Measurements from ENCODE around the gene SDK1.

SDK1 gene

DNA sequence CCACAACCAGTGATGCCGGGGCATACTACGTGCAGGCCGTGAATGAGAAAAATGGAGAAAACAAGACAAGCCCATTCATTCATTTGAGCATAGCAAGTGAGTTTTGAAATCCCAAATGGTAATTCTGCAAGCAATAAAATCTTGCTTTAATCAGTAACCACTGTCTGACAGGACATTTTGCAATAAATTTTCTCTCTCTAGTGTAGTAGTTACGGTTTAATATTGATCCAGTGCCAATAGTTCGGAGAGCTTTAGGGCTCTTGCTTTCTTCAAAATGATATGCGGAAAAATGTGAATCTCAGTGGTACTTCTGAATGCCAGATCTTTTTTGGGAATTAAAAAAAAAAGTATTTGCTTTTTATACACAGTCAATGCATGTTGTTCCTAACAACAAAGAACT, 520.4 kb downstream of the SDK1 start:
- Histone ChIP-seq H2BK12ac (ENCODE audit: low read length in 2 of 2) (no peak overlapping the region), H3K4ac (ENCODE audit: low read depth in 1 of 2, low read length in 2 of 2) (no peak overlapping the region), H3K14ac (ENCODE audit: low read length in 2 of 2) (no peak overlapping the region), H2BK15ac (ENCODE audit: low read depth, poor library complexity, severe bottlenecking) (no peak overlapping the region), H3K27ac (ENCODE audit: low read length, poor library complexity, severe bottlenecking) (no peak overlapping the region), H3K9ac (ENCODE audit: low read length) (no peak overlapping the region), H3K79me1 (replicated peaks; ENCODE audit: low read length, poor library complexity, severe bottlenecking) (no peaks in the 10 kb centered on the region), H2BK5ac (ENCODE audit: low read depth, low read length, poor library complexity, severe bottlenecking) (no peak overlapping the region), H3K4me2 (ENCODE audit: low read length, poor library complexity, severe bottlenecking) (no peak overlapping the region), H2AFZ (ENCODE audit: low read depth, low read length) (no peak overlapping the region), H3K36me3 (ENCODE audit: control insufficient read depth in 1 of 2, insufficient read depth in 2 of 2, low read depth in 1 of 2, low read length in 2 of 2) (no peaks in the 10 kb centered on the region), H3K18ac (ENCODE audit: low read depth in 1 of 2, low read length in 2 of 2) (no peak overlapping the region), H3K23ac (ENCODE audit: low read length in 2 of 2) (no peak overlapping the region), H2AK5ac (ENCODE audit: low read length, severe bottlenecking) (no peak overlapping the region), H3K9me3 (ENCODE audit: control insufficient read depth, low read length) (peaks cover 9% of the 10 kb centered on the region), H4K8ac (ENCODE audit: low read length) (no peak overlapping the region), H3K4me1 (ENCODE audit: control insufficient read depth, insufficient read depth, low read depth, low read length) (no peaks in the 10 kb centered on the region), H4K91ac (ENCODE audit: low read length) (no peak overlapping the region), H3K4me3 (ENCODE audit: insufficient read depth in 1 of 2, low read depth in 1 of 2, low read length in 2 of 2) (no peak overlapping the region), H3K27me3 (ENCODE audit: control insufficient read depth in 1 of 2, insufficient read depth in 1 of 2, low read length in 2 of 2) (no peaks in the 10 kb centered on the region), H2BK120ac (ENCODE audit: low read depth, low read length) (no peak overlapping the region)
- 95% methylated on average over 5 of the region's 6 CpGs for WGBS
- no peak for DNase-seq

DNA sequence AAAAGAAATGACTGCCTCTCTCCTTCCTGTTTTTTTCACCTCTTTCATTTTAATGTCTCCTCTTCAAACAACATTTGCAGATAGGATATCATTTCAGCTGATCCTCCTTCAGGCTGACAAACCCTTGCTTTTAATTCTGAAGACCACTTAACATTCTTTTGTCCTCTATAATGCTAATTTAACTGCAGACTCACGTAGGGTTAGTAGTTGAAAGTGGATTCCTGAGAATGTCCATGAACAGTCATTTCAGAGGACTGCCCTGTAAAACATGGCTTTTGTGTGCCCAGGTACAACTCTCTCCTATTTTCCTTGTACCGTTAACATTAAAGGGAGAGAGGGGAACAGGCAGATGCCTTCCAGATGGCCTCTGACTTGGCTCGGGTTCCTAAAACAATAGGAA, 524.4 kb downstream of the SDK1 start:
- H4K91ac ChIP-seq (ENCODE audit: low read length): no peak overlapping the region
- H3K4me3 ChIP-seq (ENCODE audit: insufficient read depth in 1 of 2, low read depth in 1 of 2, low read length in 2 of 2): no peak overlapping the region
- H2AK5ac ChIP-seq (ENCODE audit: low read length, severe bottlenecking): no peak overlapping the region
- no peak overlapping the region for H2BK120ac ChIP-seq (ENCODE audit: low read depth, low read length)
- H2BK5ac ChIP-seq (ENCODE audit: low read depth, low read length, poor library complexity, severe bottlenecking): no peak overlapping the region
- H3K4ac ChIP-seq (ENCODE audit: low read depth in 1 of 2, low read length in 2 of 2): no peak overlapping the region
- H3K9ac ChIP-seq (ENCODE audit: low read length): no peak overlapping the region
- H3K23ac ChIP-seq (ENCODE audit: low read length in 2 of 2): no peak overlapping the region
- WGBS: 80% methylated on average over 2 of the region's 3 CpGs
- H3K27ac ChIP-seq (ENCODE audit: low read length, poor library complexity, severe bottlenecking): no peak overlapping the region
- no peak overlapping the region for H2BK12ac ChIP-seq (ENCODE audit: low read length in 2 of 2)
- no peak overlapping the region for H2AFZ ChIP-seq (ENCODE audit: low read depth, low read length)
- H3K9me3 ChIP-seq (ENCODE audit: control insufficient read depth, low read length): no peaks in the 10 kb centered on the region
- no peaks in the 10 kb centered on the region for H3K27me3 ChIP-seq (ENCODE audit: control insufficient read depth in 1 of 2, insufficient read depth in 1 of 2, low read length in 2 of 2)
- H3K4me1 ChIP-seq (ENCODE audit: control insufficient read depth, insufficient read depth, low read depth, low read length): no peaks in the 10 kb centered on the region
- H3K18ac ChIP-seq (ENCODE audit: low read depth in 1 of 2, low read length in 2 of 2): no peak overlapping the region
- H3K36me3 ChIP-seq (ENCODE audit: control insufficient read depth in 1 of 2, insufficient read depth in 2 of 2, low read depth in 1 of 2, low read length in 2 of 2): no peaks in the 10 kb centered on the region
- no peak overlapping the region for H2BK15ac ChIP-seq (ENCODE audit: low read depth, poor library complexity, severe bottlenecking)
- DNase-seq: no peak
- H4K8ac ChIP-seq (ENCODE audit: low read length): no peak overlapping the region
- H3K79me1 ChIP-seq (replicated peaks; ENCODE audit: low read length, poor library complexity, severe bottlenecking): no peaks in the 10 kb centered on the region
- H3K4me2 ChIP-seq (ENCODE audit: low read length, poor library complexity, severe bottlenecking): no peak overlapping the region
- no peak overlapping the region for H3K14ac ChIP-seq (ENCODE audit: low read length in 2 of 2)

- no peak overlapping the region for H3K14ac ChIP-seq (ENCODE audit: low read length in 2 of 2)
- H2BK12ac ChIP-seq (ENCODE audit: low read length in 2 of 2): no peak overlapping the region
- WGBS: 100% methylated on average over 1 of the region's 4 CpGs
- H4K91ac ChIP-seq (ENCODE audit: low read length): no peak overlapping the region
- no peak overlapping the region for H2BK5ac ChIP-seq (ENCODE audit: low read depth, low read length, poor library complexity, severe bottlenecking)
- no peak overlapping the region for H3K23ac ChIP-seq (ENCODE audit: low read length in 2 of 2)
- no peak overlapping the region for H3K4ac ChIP-seq (ENCODE audit: low read depth in 1 of 2, low read length in 2 of 2)
- no peaks in the 10 kb centered on the region for H3K27me3 ChIP-seq (ENCODE audit: control insufficient read depth in 1 of 2, insufficient read depth in 1 of 2, low read length in 2 of 2)
- H4K8ac ChIP-seq (ENCODE audit: low read length): no peak overlapping the region
- H3K4me1 ChIP-seq (ENCODE audit: control insufficient read depth, insufficient read depth, low read depth, low read length): no peaks in the 10 kb centered on the region
- no peak overlapping the region for H2BK120ac ChIP-seq (ENCODE audit: low read depth, low read length)
- H3K79me1 ChIP-seq (replicated peaks; ENCODE audit: low read length, poor library complexity, severe bottlenecking): no peaks in the 10 kb centered on the region
- H2AFZ ChIP-seq (ENCODE audit: low read depth, low read length): no peak overlapping the region
- no peak overlapping the region for H2AK5ac ChIP-seq (ENCODE audit: low read length, severe bottlenecking)
- no peak for DNase-seq
- no peak overlapping the region for H3K9ac ChIP-seq (ENCODE audit: low read length)
- peaks cover 3% of the 10 kb centered on the region for H3K9me3 ChIP-seq (ENCODE audit: control insufficient read depth, low read length)
- no peaks in the 10 kb centered on the region for H3K36me3 ChIP-seq (ENCODE audit: control insufficient read depth in 1 of 2, insufficient read depth in 2 of 2, low read depth in 1 of 2, low read length in 2 of 2)
- H3K27ac ChIP-seq (ENCODE audit: low read length, poor library complexity, severe bottlenecking): no peak overlapping the region
- H3K18ac ChIP-seq (ENCODE audit: low read depth in 1 of 2, low read length in 2 of 2): no peak overlapping the region
- no peak overlapping the region for H2BK15ac ChIP-seq (ENCODE audit: low read depth, poor library complexity, severe bottlenecking)
- H3K4me2 ChIP-seq (ENCODE audit: low read length, poor library complexity, severe bottlenecking): no peak overlapping the region
- H3K4me3 ChIP-seq (ENCODE audit: insufficient read depth in 1 of 2, low read depth in 1 of 2, low read length in 2 of 2): no peak overlapping the region
Observed at GRCh38 chr7:3832199-3832598, 531.1 kb downstream of the SDK1 start.

GRCh38 chr7:3835109-3835508, 534.1 kb downstream of the SDK1 start:
- Histone ChIP-seq H2BK15ac (ENCODE audit: low read depth, poor library complexity, severe bottlenecking) (no peak overlapping the region), H2BK120ac (ENCODE audit: low read depth, low read length) (no peak overlapping the region), H2BK12ac (ENCODE audit: low read length in 2 of 2) (no peak overlapping the region), H3K14ac (ENCODE audit: low read length in 2 of 2) (peak overlapping the region in 1 of 2 experiments; percentile 20), H3K18ac (ENCODE audit: low read depth in 1 of 2, low read length in 2 of 2) (no peak overlapping the region), H3K4me1 (ENCODE audit: control insufficient read depth, insufficient read depth, low read depth, low read length) (no peaks in the 10 kb centered on the region), H3K36me3 (ENCODE audit: control insufficient read depth in 1 of 2, insufficient read depth in 2 of 2, low read depth in 1 of 2, low read length in 2 of 2) (no peaks in the 10 kb centered on the region), H3K23ac (ENCODE audit: low read length in 2 of 2) (no peak overlapping the region), H3K4me2 (ENCODE audit: low read length, poor library complexity, severe bottlenecking) (no peak overlapping the region), H2AFZ (ENCODE audit: low read depth, low read length) (no peak overlapping the region), H4K8ac (ENCODE audit: low read length) (no peak overlapping the region), H2BK5ac (ENCODE audit: low read depth, low read length, poor library complexity, severe bottlenecking) (no peak overlapping the region), H3K4me3 (ENCODE audit: insufficient read depth in 1 of 2, low read depth in 1 of 2, low read length in 2 of 2) (no peak overlapping the region), H3K4ac (ENCODE audit: low read depth in 1 of 2, low read length in 2 of 2) (no peak overlapping the region), H3K9ac (ENCODE audit: low read length) (no peak overlapping the region), H4K91ac (ENCODE audit: low read length) (no peak overlapping the region), H3K27ac (ENCODE audit: low read length, poor library complexity, severe bottlenecking) (no peak overlapping the region), H3K27me3 (ENCODE audit: control insufficient read depth in 1 of 2, insufficient read depth in 1 of 2, low read length in 2 of 2) (no peaks in the 10 kb centered on the region), H2AK5ac (ENCODE audit: low read length, severe bottlenecking) (no peak overlapping the region), H3K79me1 (replicated peaks; ENCODE audit: low read length, poor library complexity, severe bottlenecking) (no peaks in the 10 kb centered on the region), H3K9me3 (ENCODE audit: control insufficient read depth, low read length) (peaks cover 3% of the 10 kb centered on the region)
- 87% methylated on average over 8 of the region's 8 CpGs for WGBS
- no peak for DNase-seq

Measured in mesenchymal stem cell (in vitro differentiated cells and primary cell).